ENCODE results near the gene TPRX1.
A peak's percentile ranks its signal among the peaks of the same experiment; 100 is the strongest.
"Not testable (repeated sequence)": the region's sequence is repeated elsewhere in the genome, so short reads cannot be mapped to it uniquely, and the experiment has no call there.

TPRX1 gene, protein sequence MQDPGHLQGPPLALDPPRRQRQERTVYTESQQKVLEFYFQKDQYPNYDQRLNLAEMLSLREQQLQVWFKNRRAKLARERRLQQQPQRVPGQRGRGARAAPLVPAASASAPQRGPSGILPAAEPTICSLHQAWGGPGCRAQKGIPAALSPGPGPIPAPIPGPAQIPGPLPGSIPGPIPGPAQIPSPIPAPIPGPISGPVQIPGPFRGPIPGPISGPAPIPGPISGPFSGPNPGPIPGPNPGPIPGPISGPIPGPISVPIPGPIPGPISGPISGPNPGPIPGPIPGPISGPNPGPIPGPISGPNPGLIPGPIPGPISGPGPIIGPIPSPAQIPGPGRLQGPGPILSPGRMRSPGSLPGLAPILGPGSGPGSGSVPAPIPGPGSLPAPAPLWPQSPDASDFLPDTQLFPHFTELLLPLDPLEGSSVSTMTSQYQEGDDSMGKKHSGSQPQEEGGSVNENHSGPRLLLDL

DNA sequence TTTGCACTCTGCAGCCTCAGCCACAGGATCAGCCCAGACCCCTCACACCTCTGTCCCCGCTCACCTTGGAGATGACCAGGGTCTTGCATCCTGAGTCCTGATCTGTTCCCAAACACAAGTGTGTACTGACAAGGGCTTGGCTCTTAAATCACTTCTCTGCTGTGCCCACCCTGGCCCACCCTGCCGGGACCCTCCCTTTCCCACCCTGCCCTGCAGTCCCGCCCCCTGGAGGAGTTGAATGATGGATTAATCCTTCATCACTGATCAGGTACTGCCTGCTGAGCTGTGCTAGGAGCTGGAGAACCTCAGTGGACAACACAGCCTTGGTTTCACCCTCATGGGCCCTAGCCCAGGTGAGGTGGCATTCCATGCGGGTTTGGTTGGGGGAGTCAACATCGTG lies at the start of gene TPRX1:
TPRX1 (minus strand) TSS at position 101 of the 400 bp plus-strand sequence; CDS start at position 89, 12 bp downstream.
- H3K27me3 ChIP-seq (replicated peaks; ENCODE audit: control insufficient read depth, insufficient read depth, low read length); H3K4me3 ChIP-seq (replicated peaks; ENCODE audit: low read depth, low read length); DNase-seq (ENCODE audit: extremely low read depth, insufficient read length); H3K36me3 ChIP-seq (ENCODE audit: control insufficient read depth, insufficient read depth, low read length): not testable (repeated sequence)

DNA sequence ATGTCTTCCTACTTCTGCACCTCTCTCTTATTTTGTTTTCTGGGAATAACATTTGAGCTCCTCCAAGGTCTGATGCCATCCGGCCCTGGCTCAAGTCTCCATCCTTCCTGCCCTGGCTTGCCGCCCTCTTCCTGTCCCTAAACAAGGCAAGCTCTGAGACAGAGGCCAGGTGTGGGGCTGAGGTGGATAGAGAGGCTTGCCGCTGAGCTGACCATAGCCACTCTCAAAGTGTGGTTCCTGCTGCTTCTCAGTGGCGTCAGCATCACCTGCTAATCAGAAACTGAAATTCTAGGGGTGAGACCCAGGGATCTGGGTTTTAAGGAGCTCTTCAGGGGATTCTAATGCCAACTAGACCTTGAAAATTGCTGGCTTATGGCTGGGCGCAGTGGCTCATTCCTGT lies 48.7 kb upstream of the TPRX1 start:
- Histone ChIP-seq H3K36me3 (ENCODE audit: control insufficient read depth, insufficient read depth, low read length) (no peaks in the 10 kb centered on the region), H3K4me3 (replicated peaks; ENCODE audit: low read depth, low read length) (no peak overlapping the region), H3K27me3 (replicated peaks; ENCODE audit: control insufficient read depth, insufficient read depth, low read length) (no peaks in the 10 kb centered on the region; the same call in 1 of the 2 replicates)
- DNase-seq (ENCODE audit: extremely low read depth, insufficient read length), result no peak
- TF ChIP-seq, protein P1, sequence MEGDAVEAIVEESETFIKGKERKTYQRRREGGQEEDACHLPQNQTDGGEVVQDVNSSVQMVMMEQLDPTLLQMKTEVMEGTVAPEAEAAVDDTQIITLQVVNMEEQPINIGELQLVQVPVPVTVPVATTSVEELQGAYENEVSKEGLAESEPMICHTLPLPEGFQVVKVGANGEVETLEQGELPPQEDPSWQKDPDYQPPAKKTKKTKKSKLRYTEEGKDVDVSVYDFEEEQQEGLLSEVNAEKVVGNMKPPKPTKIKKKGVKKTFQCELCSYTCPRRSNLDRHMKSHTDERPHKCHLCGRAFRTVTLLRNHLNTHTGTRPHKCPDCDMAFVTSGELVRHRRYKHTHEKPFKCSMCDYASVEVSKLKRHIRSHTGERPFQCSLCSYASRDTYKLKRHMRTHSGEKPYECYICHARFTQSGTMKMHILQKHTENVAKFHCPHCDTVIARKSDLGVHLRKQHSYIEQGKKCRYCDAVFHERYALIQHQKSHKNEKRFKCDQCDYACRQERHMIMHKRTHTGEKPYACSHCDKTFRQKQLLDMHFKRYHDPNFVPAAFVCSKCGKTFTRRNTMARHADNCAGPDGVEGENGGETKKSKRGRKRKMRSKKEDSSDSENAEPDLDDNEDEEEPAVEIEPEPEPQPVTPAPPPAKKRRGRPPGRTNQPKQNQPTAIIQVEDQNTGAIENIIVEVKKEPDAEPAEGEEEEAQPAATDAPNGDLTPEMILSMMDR (IDR thresholded peaks at IDR 0.05; ENCODE audit: insufficient read depth, low read length, poor library complexity, severe bottlenecking), result no peak

DNA sequence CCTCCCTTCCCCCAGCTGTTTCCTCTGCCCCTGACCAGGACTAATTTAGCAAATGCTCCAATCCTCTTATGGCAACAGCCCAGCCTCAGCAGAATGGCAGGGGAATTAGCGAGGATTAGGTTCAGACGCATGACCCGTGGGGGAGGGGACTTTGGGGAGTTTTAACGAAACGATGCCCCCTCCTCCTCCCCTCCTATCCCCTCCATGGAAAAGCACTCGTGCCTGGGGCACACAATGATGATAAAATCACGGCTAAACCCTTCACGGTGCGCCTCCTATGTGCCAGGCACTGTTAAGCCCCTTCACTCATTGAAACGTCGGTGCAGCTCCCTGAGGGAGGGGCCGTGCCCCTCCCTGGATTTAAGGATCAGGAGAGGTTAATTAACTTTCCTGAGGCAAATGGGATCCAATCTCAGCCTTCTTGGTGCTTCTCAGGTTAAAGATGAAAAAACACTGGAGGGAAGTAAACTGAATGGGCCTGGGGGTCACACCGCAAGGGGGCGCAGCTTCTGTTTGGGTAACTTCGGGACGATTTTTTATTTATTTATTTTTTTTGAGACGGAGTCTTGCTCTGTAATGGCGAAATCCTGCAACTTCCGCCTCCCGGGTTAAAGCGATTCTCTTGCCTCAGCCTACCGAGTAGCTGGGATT lies 44.6 kb upstream of the TPRX1 start:
- no peak overlapping the region for H3K4me3 ChIP-seq (replicated peaks; ENCODE audit: low read depth, low read length)
- TF ChIP-seq, protein P1 (IDR thresholded peaks at IDR 0.05; ENCODE audit: insufficient read depth, low read length, poor library complexity, severe bottlenecking), result peak; percentile 42
- no peaks in the 10 kb centered on the region; the same call in 1 of the 2 replicates for H3K27me3 ChIP-seq (replicated peaks; ENCODE audit: control insufficient read depth, insufficient read depth, low read length)
- H3K36me3 ChIP-seq (ENCODE audit: control insufficient read depth, insufficient read depth, low read length), result no peaks in the 10 kb centered on the region
- DNase-seq (ENCODE audit: extremely low read depth, insufficient read length), result no peak

DNA sequence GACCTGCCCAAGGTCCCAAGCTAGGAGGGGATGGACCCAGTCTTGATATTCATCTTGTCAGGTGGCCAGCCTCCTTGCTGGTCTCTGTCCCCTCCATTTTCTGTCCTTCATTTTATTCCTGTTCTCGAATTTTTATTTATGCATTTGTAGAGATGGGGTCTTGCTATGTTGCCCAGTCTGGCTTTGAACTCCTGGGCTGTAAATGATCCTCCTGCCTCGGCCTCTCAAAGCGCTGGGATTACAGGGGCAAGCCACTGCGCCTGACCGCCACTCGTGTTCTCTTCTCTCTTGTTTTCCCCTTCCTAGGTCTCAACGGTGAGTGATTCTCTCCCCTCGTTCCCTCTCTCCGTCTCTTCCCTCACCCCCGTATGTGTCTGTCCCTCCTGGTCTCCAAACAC lies 44.1 kb upstream of the TPRX1 start:
- H3K27me3 ChIP-seq (replicated peaks; ENCODE audit: control insufficient read depth, insufficient read depth, low read length), result no peaks in the 10 kb centered on the region; the same call in 1 of the 2 replicates
- H3K36me3 ChIP-seq (ENCODE audit: control insufficient read depth, insufficient read depth, low read length), result no peaks in the 10 kb centered on the region
- no peak for DNase-seq (ENCODE audit: extremely low read depth, insufficient read length)
- no peak overlapping the region for H3K4me3 ChIP-seq (replicated peaks; ENCODE audit: low read depth, low read length)
- TF ChIP-seq, protein P1 (IDR thresholded peaks at IDR 0.05; ENCODE audit: insufficient read depth, low read length, poor library complexity, severe bottlenecking), result no peak

DNA sequence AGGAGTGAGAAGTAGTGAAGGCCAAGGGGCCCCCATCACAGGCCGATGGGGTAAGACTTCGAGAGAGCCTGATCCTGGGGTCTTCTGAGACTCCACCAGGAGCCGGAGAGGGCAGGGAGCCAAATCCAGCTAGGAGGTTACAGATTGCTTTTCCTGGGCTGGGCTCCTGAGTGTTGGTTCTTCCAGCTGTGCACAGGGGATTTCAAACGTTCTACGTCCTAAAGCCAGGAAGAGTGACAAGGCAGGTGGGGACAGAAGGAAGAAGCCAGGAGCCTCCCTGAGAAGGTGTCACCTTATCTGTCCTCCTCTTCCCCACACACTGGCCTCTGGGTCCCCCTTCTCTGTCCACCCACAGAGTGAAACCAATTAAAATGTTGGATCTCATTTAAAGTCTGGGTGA lies 38.6 kb upstream of the TPRX1 start:
- TF ChIP-seq, protein P1 (IDR thresholded peaks at IDR 0.05; ENCODE audit: insufficient read depth, low read length, poor library complexity, severe bottlenecking), result no peak
- H3K36me3 ChIP-seq (ENCODE audit: control insufficient read depth, insufficient read depth, low read length), result no peaks in the 10 kb centered on the region
- DNase-seq (ENCODE audit: extremely low read depth, insufficient read length), result no peak
- no peak overlapping the region for H3K4me3 ChIP-seq (replicated peaks; ENCODE audit: low read depth, low read length)
- no peaks in the 10 kb centered on the region; the same call in 1 of the 2 replicates for H3K27me3 ChIP-seq (replicated peaks; ENCODE audit: control insufficient read depth, insufficient read depth, low read length)

DNA sequence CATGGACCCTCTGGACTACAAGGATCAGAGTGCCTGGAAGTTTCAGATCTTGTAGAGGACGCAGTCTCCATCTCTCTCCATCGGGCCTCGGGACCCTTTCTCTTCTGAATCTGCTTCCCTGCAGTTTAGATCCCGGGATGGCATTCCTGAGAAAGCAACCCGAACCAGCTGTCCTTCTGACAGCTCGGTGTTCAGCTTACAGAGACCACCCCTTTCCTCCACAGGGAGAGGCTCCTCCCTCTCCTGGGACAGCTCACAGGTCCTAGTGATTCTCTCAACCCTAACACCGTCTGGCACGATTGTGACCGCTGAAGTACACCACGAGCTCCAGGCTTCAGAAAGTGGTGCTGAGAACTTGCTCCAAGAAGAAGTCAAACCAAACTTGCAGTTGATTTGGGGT lies 35.6 kb upstream of the TPRX1 start:
- Histone ChIP-seq H3K27me3 (replicated peaks; ENCODE audit: control insufficient read depth, insufficient read depth, low read length) (no peaks in the 10 kb centered on the region; the same call in 1 of the 2 replicates), H3K4me3 (replicated peaks; ENCODE audit: low read depth, low read length) (no peak overlapping the region), H3K36me3 (ENCODE audit: control insufficient read depth, insufficient read depth, low read length) (no peaks in the 10 kb centered on the region)
- no peak for DNase-seq (ENCODE audit: extremely low read depth, insufficient read length)
- TF ChIP-seq, protein P1 (IDR thresholded peaks at IDR 0.05; ENCODE audit: insufficient read depth, low read length, poor library complexity, severe bottlenecking), result no peak

Measured in GM06990 (cell line).